DND-41 (cell line): Measurements from ENCODE around the gene OR10H1.

Source experiments
- CTCF ChIP-seq: IDR thresholded peaks from 2 replicates; pipeline ENCODE4 v1.5.1; 2012; ENCODE audit warnings: borderline replicate concordance, low read length, moderate library complexity, mild to moderate bottlenecking; ENCODE audit not compliant: poor library complexity, severe bottlenecking; ENCODE audit errors: extremely low read depth
- EZH2 ChIP-seq: IDR thresholded peaks from 3 replicates; pipeline ENCODE4 v1.6.1; 2012; ENCODE audit warnings: borderline replicate concordance, low read depth, mild to moderate bottlenecking, moderate library complexity, low read length, inconsistent platforms; ENCODE audit not compliant: severe bottlenecking

DNA sequence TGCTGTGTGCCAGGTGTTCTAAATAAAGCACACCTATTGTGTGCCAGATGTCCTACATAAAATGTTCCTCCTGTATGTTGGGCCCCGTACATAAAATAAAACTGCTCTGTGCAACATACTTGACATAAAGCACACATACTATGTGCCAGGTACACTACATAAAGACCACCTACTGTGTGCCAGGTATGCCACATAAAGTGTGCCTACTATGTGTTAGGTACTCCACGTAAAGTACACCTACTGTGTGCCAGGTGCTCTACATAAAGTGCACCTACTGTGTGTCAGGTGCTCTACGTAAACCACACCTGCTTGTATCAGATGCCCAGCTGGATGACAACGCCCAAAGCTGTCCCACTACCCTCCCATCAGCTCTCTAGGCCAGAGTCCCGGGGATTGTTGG is 33.8 kb downstream of the OR10H1 start:
- TF ChIP-seq CTCF (no peak), EZH2 (no peak)
